GM18505 (cell line): ENCODE measurements around the gene CBL.

Source experiments
- ATAC-seq: cut with Tn5 transposase; IDR thresholded peaks from one replicate; pipeline ENCODE4 v1.9.1; 2021; ENCODE audit not compliant: unreplicated experiment
- POLR2A ChIP-seq: IDR thresholded peaks from 4 replicates; pipeline ENCODE4 v1.6.1; 2011; ENCODE audit warnings: borderline replicate concordance; ENCODE audit not compliant: insufficient read depth, insufficient read length; ENCODE audit errors: extremely low read depth

CBL gene

GRCh38 chr11:119337581-119338317, 131.6 kb downstream of the CBL start:
- TF ChIP-seq POLR2A = no peak
- ATAC-seq = no peak

GRCh38 chr11:119338318-119338890, 132.3 kb downstream of the CBL start:
- no peak for TF ChIP-seq POLR2A
- no peak for ATAC-seq

GRCh38 chr11:119338965-119339588, 132.9 kb downstream of the CBL start:
- TF ChIP-seq POLR2A = no peak
- no peak for ATAC-seq

GRCh38 chr11:119339589-119340334, 133.6 kb downstream of the CBL start:
- ATAC-seq = no peak
- no peak for TF ChIP-seq POLR2A

GRCh38 chr11:119340335-119341221, 134.4 kb downstream of the CBL start, which contains the start of gene C1QTNF5:
Gene C1QTNF5, minus strand, starts transcription at chr11:119340883. Its CDS starts 486 bp downstream, at chr11:119340397.
- no peak for ATAC-seq
- no peak for TF ChIP-seq POLR2A

- no peak for ATAC-seq
These were observed 135.3 kb downstream of the CBL start for GRCh38 chr11:119341222-119342022.

GRCh38 chr11:119342023-119342300, 135.8 kb downstream of the CBL start:
- ATAC-seq = no peak
- no peak for TF ChIP-seq POLR2A

More at GRCh38 chr11:119341222-119342022, 135.3 kb downstream of the CBL start:
- no peak for TF ChIP-seq POLR2A

- no peak for TF ChIP-seq POLR2A
- no peak for ATAC-seq
These were observed 136.4 kb downstream of the CBL start for GRCh38 chr11:119342362-119343130.

- no peak for TF ChIP-seq POLR2A
- no peak for ATAC-seq
These were observed 137.6 kb downstream of the CBL start for GRCh38 chr11:119343726-119344125.

- TF ChIP-seq POLR2A = no peak
- no peak for ATAC-seq
These were observed 138.3 kb downstream of the CBL start for GRCh38 chr11:119344291-119345010.

- no peak for TF ChIP-seq POLR2A
These were observed 139.5 kb downstream of the CBL start for GRCh38 chr11:119345685-119346084.

More at GRCh38 chr11:119345685-119346084, 139.5 kb downstream of the CBL start:
- ATAC-seq = no peak
